CD4-positive, CD25-positive, alpha-beta regulatory T cell (primary cell): ENCODE measurements around the gene CCDC201. TPM values are rescaled to one million over a fixed set of nuclear protein-coding genes. Genes with fewer than 3 reads are reported as not detected.

Experiments
- ATAC-seq, 2 donors: fragments of 150-1000 bp; cut with Tn5 transposase; one replicate each; pipeline ENCODE4 v1.10.0; 2021; ENCODE audit warnings: low read depth in 2 of 2, moderate number of reproducible peaks in 2 of 2, moderate library complexity in 1 of 2
- DNase-seq, 3 donors: peaks; one replicate each; pipeline versions ENCODE4 v3.0.0 to v3.0.0-alpha.2; 2012 to 2022; ENCODE audit warnings: mixed read lengths in 1 of 3
- H3K27ac ChIP-seq: one replicate; pipeline ENCODE4 v1.7.0; 2013; ENCODE audit warnings: mild to moderate bottlenecking, low read length; ENCODE audit not compliant: insufficient read depth, poor library complexity, severe bottlenecking
- H3K27me3 ChIP-seq: one replicate; pipeline ENCODE4 v1.7.0; 2013; ENCODE audit warnings: low read length; ENCODE audit not compliant: control insufficient read depth, insufficient read depth
- H3K36me3 ChIP-seq: one replicate; pipeline ENCODE4 v1.7.0; 2013; ENCODE audit warnings: mild to moderate bottlenecking, low read length, moderate library complexity; ENCODE audit not compliant: control insufficient read depth, insufficient read depth
- H3K4me1 ChIP-seq: 2 replicates; pipeline ENCODE4 v1.7.0; 2013; ENCODE audit warnings: mild to moderate bottlenecking, low read length; ENCODE audit not compliant: insufficient read depth, control insufficient read depth, poor library complexity, severe bottlenecking
- H3K4me3 ChIP-seq: one replicate; pipeline ENCODE4 v1.7.0; 2013; ENCODE audit warnings: low read depth, mild to moderate bottlenecking, low read length, moderate library complexity
- H3K9me3 ChIP-seq, 2 experiments: 1 replicate in 1 of 2; 2 replicates in 1 of 2; pipeline ENCODE4 v1.7.0; 2013; ENCODE audit warnings: low read length in 2 of 2, mild to moderate bottlenecking in 1 of 2, moderate library complexity in 1 of 2; ENCODE audit not compliant: control insufficient read depth in 2 of 2
- H3K27ac Mint-ChIP-seq, 3 donors: one replicate each; pipeline ENCODE4 v1.8.0; 2020 to 2022; ENCODE audit warnings: mild to moderate bottlenecking in 3 of 3, mixed read lengths in 3 of 3, moderate library complexity in 2 of 3
- H3K27me3 Mint-ChIP-seq: one replicate; pipeline ENCODE4 v1.8.0; 2022; ENCODE audit warnings: mild to moderate bottlenecking, mixed read lengths
- H3K36me3 Mint-ChIP-seq: one replicate; pipeline ENCODE4 v1.8.0; 2020; ENCODE audit warnings: mixed read lengths
- H3K4me1 Mint-ChIP-seq, 4 donors: one replicate each; pipeline ENCODE4 v1.8.0; 2020 to 2022; ENCODE audit warnings: mixed read lengths in 4 of 4, mild to moderate bottlenecking in 1 of 4
- H3K4me3 Mint-ChIP-seq, 4 donors: one replicate each; pipeline ENCODE4 v1.8.0; 2020 to 2022; ENCODE audit warnings: mild to moderate bottlenecking in 4 of 4, mixed read lengths in 4 of 4, moderate library complexity in 3 of 4
- H3K9me3 Mint-ChIP-seq, 7 donors: one replicate each; pipeline ENCODE4 v1.8.0; 2020 to 2022; ENCODE audit warnings: mixed read lengths in 7 of 7, mild to moderate bottlenecking in 3 of 7, moderate library complexity in 2 of 7
- polyA plus RNA-seq, 4 donors: library from polyadenylated mRNA; unstranded; fragments of 300-500 nt; fragmentation: Illumina TruSeq; gene quantifications; one replicate each; pipeline ENCODE4 v1.2.3, GENCODE V29; 2021
- total RNA-seq: library from RNA; stranded (reverse); gene quantifications from one replicate; pipeline ENCODE4 v1.2.3, GENCODE V29; 2022

CCDC201 gene
- total and polyA plus RNA-seq, 5 donors from 2014 or later, result not detected

DNA sequence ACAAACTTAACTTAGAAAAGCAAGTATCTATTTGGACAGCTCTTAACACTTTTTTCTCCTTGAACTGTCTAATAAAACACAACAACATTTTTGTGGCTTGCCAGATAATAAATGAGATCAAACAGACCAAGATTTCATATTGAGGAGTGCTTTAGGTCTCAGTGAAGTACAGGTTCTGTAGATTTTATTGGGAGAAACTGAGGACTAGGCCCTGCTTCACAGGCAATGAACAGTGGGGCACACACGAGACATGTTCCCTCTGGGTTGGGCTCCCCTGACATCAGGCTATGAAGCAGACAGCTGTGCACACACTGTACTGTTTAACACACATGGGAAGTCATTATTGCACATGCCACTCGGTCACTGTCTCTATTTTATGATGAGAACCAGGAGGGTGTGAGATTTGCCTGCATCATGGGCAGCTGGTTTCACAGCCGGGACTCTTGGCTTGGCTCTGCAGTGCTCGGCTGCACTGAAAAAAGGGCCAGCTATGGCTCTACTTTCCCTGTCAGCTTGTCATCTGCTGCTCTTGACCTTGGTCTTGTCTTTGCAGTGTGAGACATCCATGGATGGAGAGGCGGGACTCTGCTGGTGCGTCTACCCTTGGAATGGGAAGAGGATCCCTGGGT is 19.6 kb upstream of the CCDC201 start:
- H3K27me3 ChIP-seq, result peaks cover 17% of the 10 kb centered on the region
- no peaks in the 10 kb centered on the region for H3K36me3 ChIP-seq
- DNase-seq (no peak), ATAC-seq (no peak)
- H3K9me3 ChIP-seq, result no peaks in the 10 kb centered on the region
- Mint-ChIP-seq H3K36me3 (no peaks in the 10 kb centered on the region), H3K27ac (no peak overlapping the region), H3K4me3 (no peak overlapping the region), H3K27me3 (peaks cover 41% of the 10 kb centered on the region), H3K9me3 (peaks cover 0 to 1% (median 0%) of the 10 kb centered on the region in 7 donors), H3K4me1 (peaks cover 0 to 3% (median 0%) of the 10 kb centered on the region in 4 donors)
- no peaks in the 10 kb centered on the region for H3K4me1 ChIP-seq
- no peak overlapping the region for H3K27ac ChIP-seq
- H3K4me3 ChIP-seq, result no peak overlapping the region

DNA sequence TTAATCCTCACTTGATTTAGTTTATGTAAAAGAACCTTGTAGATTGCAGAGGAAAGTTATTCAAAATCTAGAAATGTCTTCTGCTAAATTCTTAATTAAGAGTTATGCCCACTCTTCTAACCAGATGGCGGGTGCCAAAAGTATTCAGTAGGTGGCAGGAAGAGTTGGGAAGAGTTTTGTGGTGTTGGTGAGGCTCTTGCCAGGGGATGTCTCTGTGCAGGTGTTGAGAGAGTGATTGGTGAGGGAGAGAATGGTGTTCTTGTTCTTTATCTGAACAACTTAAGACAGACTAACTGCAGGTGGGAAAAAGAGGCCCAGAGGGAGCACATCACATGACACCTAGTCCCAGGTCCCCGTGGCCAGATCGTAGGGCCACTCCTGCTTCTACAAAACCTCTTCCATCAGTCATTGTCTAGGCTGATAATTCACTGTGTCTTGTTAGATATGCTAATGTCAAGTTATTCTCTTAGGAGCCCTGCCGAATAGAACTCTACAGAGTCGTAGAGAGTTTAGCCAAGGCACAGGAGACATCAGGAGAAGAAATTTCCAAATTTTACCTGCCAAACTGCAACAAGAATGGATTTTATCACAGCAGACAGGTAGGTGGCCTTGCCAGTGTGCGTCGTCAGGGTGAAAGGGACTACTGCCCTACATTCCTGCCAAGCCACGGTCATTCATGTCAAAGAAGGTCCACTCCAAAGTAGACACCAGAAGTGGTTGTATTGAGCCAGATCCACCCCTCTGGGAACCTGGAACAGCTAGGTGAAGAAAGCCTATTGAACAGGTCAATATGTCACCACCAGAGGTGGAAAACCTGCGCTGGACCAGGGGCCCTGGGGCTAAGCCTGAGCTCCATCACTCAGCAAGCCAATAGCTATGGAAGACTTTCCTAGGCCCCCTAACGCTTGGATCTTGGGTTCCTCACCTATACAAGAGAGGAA is 18.9 kb upstream of the CCDC201 start:
- H3K9me3 Mint-ChIP-seq, result peaks cover 0 to under 1% (median 0%) of the 10 kb centered on the region in 7 donors
- Histone ChIP-seq H3K27me3 (peaks cover 19% of the 10 kb centered on the region), H3K27ac (no peak overlapping the region), H3K4me3 (no peak overlapping the region), H3K9me3 (no peaks in the 10 kb centered on the region), H3K4me1 (no peaks in the 10 kb centered on the region), H3K36me3 (no peaks in the 10 kb centered on the region)
- no peak for ATAC-seq
- H3K27me3 Mint-ChIP-seq, result peaks cover 48% of the 10 kb centered on the region
- DNase-seq, result no peak
- H3K4me1 Mint-ChIP-seq, result peaks cover 0 to 3% (median 0%) of the 10 kb centered on the region in 4 donors
- no peak overlapping the region for H3K27ac Mint-ChIP-seq
- no peaks in the 10 kb centered on the region for H3K36me3 Mint-ChIP-seq
- H3K4me3 Mint-ChIP-seq, result no peak overlapping the region

DNA sequence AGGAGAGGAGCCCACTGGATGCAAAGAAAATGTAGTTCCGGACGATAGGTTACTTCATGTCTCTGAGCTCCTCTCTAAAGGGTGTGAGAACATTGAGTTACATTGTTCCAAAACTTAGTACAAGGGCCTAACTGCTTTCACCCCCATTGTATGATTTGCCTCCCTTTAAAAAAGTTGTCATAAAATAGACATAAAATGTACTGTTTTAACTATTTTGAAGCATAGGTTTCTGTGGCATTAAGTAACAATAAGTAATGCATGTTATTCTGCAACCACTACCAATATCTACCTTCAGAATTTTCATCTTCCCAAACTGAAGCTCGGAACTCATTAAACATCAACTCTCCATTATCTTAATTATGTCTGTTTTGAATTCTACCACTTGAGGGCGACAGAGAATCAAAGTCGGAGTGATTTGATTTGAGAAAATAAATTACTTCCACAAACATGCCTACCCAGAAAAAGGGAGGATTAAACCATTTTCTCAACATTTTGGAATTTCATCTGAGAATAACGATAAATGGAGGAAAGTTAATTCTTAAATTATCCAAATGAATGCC is 18.1 kb upstream of the CCDC201 start:
- no peaks in the 10 kb centered on the region for H3K36me3 Mint-ChIP-seq
- no peak overlapping the region for H3K4me3 Mint-ChIP-seq
- Histone ChIP-seq H3K9me3 (no peaks in the 10 kb centered on the region), H3K4me3 (no peak overlapping the region), H3K27me3 (peaks cover 20% of the 10 kb centered on the region), H3K4me1 (no peaks in the 10 kb centered on the region), H3K36me3 (no peaks in the 10 kb centered on the region), H3K27ac (no peak overlapping the region)
- peaks cover 0 to 3% (median 0%) of the 10 kb centered on the region in 4 donors for H3K4me1 Mint-ChIP-seq
- DNase-seq (peak in 1 of 3 donors; percentile 26), ATAC-seq (no peak)
- no peaks in the 10 kb centered on the region for H3K9me3 Mint-ChIP-seq
- H3K27ac Mint-ChIP-seq, result no peak overlapping the region
- peaks cover 51% of the 10 kb centered on the region for H3K27me3 Mint-ChIP-seq

DNA sequence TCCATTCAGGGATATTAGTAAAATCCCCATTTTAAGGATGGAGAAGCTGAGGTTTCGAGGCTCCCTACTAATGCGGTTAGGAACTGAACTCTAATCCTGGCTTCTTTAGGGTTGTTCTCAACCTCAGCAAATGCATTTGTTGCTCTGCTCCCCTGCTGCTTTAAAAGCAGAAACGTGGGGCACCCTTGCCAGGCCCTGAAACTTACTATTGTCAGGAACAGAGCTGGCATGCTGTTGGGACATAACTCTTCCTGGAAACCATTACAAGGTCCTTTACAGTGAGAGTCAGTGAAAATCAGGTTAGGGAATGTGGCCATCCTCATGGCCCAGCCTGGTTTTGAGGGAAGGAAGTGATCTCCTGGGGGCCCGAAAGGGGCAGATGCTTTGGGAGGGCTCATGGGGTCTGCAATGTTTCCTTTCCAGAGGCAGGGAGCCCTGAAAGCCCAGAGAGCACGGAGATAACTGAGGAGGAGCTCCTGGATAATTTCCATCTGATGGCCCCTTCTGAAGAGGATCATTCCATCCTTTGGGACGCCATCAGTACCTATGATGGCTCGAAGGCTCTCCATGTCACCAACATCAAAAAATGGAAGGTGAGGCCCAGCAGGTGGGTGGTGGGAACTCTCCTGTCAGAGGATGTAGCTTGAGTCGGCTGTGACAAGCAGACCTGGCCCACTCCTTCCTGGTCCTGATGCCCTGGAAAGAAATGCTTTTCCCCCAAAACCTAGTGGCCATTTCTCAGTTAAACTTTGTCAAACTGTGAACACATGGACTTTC is 17.4 kb upstream of the CCDC201 start:
- Histone ChIP-seq H3K9me3 (no peaks in the 10 kb centered on the region), H3K4me3 (no peak overlapping the region), H3K4me1 (no peaks in the 10 kb centered on the region), H3K36me3 (no peaks in the 10 kb centered on the region), H3K27me3 (peaks cover 20% of the 10 kb centered on the region), H3K27ac (no peak overlapping the region)
- no peak overlapping the region for H3K27ac Mint-ChIP-seq
- peaks cover 51% of the 10 kb centered on the region for H3K27me3 Mint-ChIP-seq
- no peaks in the 10 kb centered on the region for H3K9me3 Mint-ChIP-seq
- H3K36me3 Mint-ChIP-seq, result no peaks in the 10 kb centered on the region
- DNase-seq (no peak), ATAC-seq (no peak)
- H3K4me1 Mint-ChIP-seq, result peaks cover 0 to 3% (median 0%) of the 10 kb centered on the region in 4 donors
- no peak overlapping the region for H3K4me3 Mint-ChIP-seq

DNA sequence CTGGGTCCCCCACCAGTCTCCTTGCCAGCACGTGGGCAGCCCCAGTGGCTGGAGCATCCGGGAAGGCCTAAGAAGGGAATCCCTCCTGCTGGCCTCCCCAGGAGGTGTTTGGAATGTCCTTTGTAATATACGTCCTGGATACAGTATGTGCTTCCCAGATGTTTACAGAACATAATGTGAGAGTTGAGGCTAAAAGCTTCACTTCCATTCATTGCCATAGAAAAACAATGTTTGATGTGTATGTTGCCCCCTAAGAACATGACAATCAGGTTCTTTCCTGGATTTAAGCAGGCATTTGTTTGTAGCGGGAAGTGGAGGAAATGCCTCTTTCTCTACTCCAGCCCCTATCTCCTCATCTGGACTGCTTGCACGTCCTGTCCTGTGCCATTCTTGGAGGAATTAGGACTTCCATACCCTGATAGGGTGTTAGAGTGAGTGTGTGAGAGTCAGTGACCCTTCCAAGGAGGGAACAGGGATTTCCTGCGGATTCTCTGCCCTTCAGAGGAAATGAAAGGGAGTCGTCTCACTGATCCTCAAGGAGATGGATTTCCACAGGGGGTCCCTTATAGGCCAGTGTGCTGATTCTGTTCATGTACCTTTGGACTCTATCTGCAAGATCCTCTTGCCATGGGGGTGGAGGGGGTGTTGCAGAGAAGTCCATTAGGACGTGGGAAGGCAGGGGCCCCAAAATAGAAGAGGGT is 16.6 kb upstream of the CCDC201 start:
- no peaks in the 10 kb centered on the region for H3K4me1 ChIP-seq
- H3K27me3 Mint-ChIP-seq, result peaks cover 51% of the 10 kb centered on the region
- H3K36me3 ChIP-seq, result no peaks in the 10 kb centered on the region
- H3K9me3 ChIP-seq, result no peaks in the 10 kb centered on the region
- no peaks in the 10 kb centered on the region for H3K36me3 Mint-ChIP-seq
- no peak overlapping the region for H3K4me3 ChIP-seq
- no peak overlapping the region for H3K27ac ChIP-seq
- no peak for DNase-seq
- no peak overlapping the region for H3K27ac Mint-ChIP-seq
- peaks cover 17% of the 10 kb centered on the region for H3K27me3 ChIP-seq
- ATAC-seq, result no peak
- H3K9me3 Mint-ChIP-seq, result no peaks in the 10 kb centered on the region
- H3K4me3 Mint-ChIP-seq, result no peak overlapping the region
- H3K4me1 Mint-ChIP-seq, result peaks cover 0 to 3% (median 0%) of the 10 kb centered on the region in 4 donors

DNA sequence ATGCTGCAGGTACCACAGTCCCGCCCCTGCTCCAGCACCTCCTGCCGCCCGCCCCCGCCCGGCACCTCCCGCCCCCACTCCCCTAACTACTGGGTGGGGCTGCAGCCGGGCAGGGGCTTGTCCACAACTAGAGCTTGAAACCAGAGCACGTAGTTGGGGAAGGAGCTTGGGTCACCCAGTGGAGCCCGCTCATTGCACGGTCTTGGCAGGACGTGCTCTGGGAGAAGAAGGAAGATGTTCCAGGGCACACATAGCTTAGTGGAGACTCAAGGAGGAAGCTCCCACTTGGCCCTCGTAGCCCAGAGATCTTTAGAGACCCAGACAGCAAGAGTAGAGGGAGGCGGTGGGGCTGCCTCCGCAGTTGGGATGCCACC is 16.1 kb upstream of the CCDC201 start:
- Mint-ChIP-seq H3K4me3 (peak overlapping the region in 1 of 4 donors; percentile 38), H3K4me1 (peaks cover 0 to 3% (median 0%) of the 10 kb centered on the region in 4 donors), H3K27ac (no peak overlapping the region), H3K9me3 (no peaks in the 10 kb centered on the region), H3K27me3 (peaks cover 51% of the 10 kb centered on the region), H3K36me3 (no peaks in the 10 kb centered on the region)
- no peak overlapping the region for H3K4me3 ChIP-seq
- no peak overlapping the region for H3K27ac ChIP-seq
- H3K9me3 ChIP-seq, result no peaks in the 10 kb centered on the region
- ATAC-seq (no peak), DNase-seq (no peak)
- H3K27me3 ChIP-seq, result peaks cover 17% of the 10 kb centered on the region
- H3K36me3 ChIP-seq, result no peaks in the 10 kb centered on the region
- no peaks in the 10 kb centered on the region for H3K4me1 ChIP-seq
